ENCODE data around the gene AHCTF1.

AHCTF1 gene

GRCh38 chr1:246805135-246805716, 126.5 kb downstream of the AHCTF1 start:
- H3K4me3 ChIP-seq (ENCODE audit: low read length) = no peak overlapping the region
- no peak for TF ChIP-seq ZNF274 (IDR thresholded peaks at IDR 0.05; ENCODE audit: low read depth, low read length)

- no peak overlapping the region for H3K4me3 ChIP-seq (ENCODE audit: low read length)
- no peak for TF ChIP-seq ZNF274 (IDR thresholded peaks at IDR 0.05; ENCODE audit: low read depth, low read length)
Observed at GRCh38 chr1:246803883-246804282, 127.9 kb downstream of the AHCTF1 start.

- no peak for TF ChIP-seq ZNF274 (IDR thresholded peaks at IDR 0.05; ENCODE audit: low read depth, low read length)
- H3K4me3 ChIP-seq (ENCODE audit: low read length) = no peak overlapping the region
Observed at GRCh38 chr1:246803373-246803772, 128.4 kb downstream of the AHCTF1 start.

GRCh38 chr1:246801241-246802020, 130.3 kb downstream of the AHCTF1 start:
- no peak overlapping the region for H3K4me3 ChIP-seq (ENCODE audit: low read length)
- TF ChIP-seq ZNF274 (IDR thresholded peaks at IDR 0.05; ENCODE audit: low read depth, low read length) = no peak

- no peak for TF ChIP-seq ZNF274 (IDR thresholded peaks at IDR 0.05; ENCODE audit: low read depth, low read length)
- H3K4me3 ChIP-seq (ENCODE audit: low read length) = no peak overlapping the region
Observed at GRCh38 chr1:246800756-246801155, 131.0 kb downstream of the AHCTF1 start.

- H3K4me3 ChIP-seq (ENCODE audit: low read length) = no peak overlapping the region
- TF ChIP-seq ZNF274 (IDR thresholded peaks at IDR 0.05; ENCODE audit: low read depth, low read length) = no peak
Observed at GRCh38 chr1:246800356-246800755, 131.4 kb downstream of the AHCTF1 start.

- no peak overlapping the region for H3K4me3 ChIP-seq (ENCODE audit: low read length)
- no peak for TF ChIP-seq ZNF274 (IDR thresholded peaks at IDR 0.05; ENCODE audit: low read depth, low read length)
Observed at GRCh38 chr1:246798606-246799496, 132.9 kb downstream of the AHCTF1 start.

- no peak for TF ChIP-seq ZNF274 (IDR thresholded peaks at IDR 0.05; ENCODE audit: low read depth, low read length)
Observed at GRCh38 chr1:246798107-246798506, 133.6 kb downstream of the AHCTF1 start.

GRCh38 chr1:246797597-246797996, 134.2 kb downstream of the AHCTF1 start:
- no peak overlapping the region for H3K4me3 ChIP-seq (ENCODE audit: low read length)
- no peak for TF ChIP-seq ZNF274 (IDR thresholded peaks at IDR 0.05; ENCODE audit: low read depth, low read length)

More at GRCh38 chr1:246798107-246798506, 133.6 kb downstream of the AHCTF1 start:
- no peak overlapping the region for H3K4me3 ChIP-seq (ENCODE audit: low read length)

GRCh38 chr1:246797157-246797556, 134.6 kb downstream of the AHCTF1 start:
- H3K4me3 ChIP-seq (ENCODE audit: low read length) = no peak overlapping the region

GRCh38 chr1:246795906-246796694, 135.6 kb downstream of the AHCTF1 start:
- TF ChIP-seq ZNF274 (IDR thresholded peaks at IDR 0.05; ENCODE audit: low read depth, low read length) = no peak
- no peak overlapping the region for H3K4me3 ChIP-seq (ENCODE audit: low read length)

More at GRCh38 chr1:246797157-246797556, 134.6 kb downstream of the AHCTF1 start:
- TF ChIP-seq ZNF274 (IDR thresholded peaks at IDR 0.05; ENCODE audit: low read depth, low read length) = no peak

GRCh38 chr1:246794828-246795671, 136.7 kb downstream of the AHCTF1 start:
- TF ChIP-seq ZNF274 (IDR thresholded peaks at IDR 0.05; ENCODE audit: low read depth, low read length) = no peak
- H3K4me3 ChIP-seq (ENCODE audit: low read length) = no peak overlapping the region
